ENCODE measurements around the gene ITGA11. TPM values are rescaled to one million over a fixed set of nuclear protein-coding genes. Genes with fewer than 3 reads are reported as not detected.

ITGA11 gene
- total and polyA plus RNA-seq, 2 experiments from 2014 or later = 0.03 to 0.40 TPM

GRCh38 chr15:68272721-68273271, 159.2 kb downstream of the ITGA11 start:
- Mint-ChIP-seq H3K27me3 (ENCODE audit: insufficient read depth, low read depth, poor library complexity) (peaks cover 9% of the 10 kb centered on the region), H3K36me3 (ENCODE audit: low read depth) (no peaks in the 10 kb centered on the region), H3K27ac (no peak overlapping the region), H3K4me3 (no peak overlapping the region), H3K9me3 (no peaks in the 10 kb centered on the region), H3K4me1 (peaks cover 30% of the 10 kb centered on the region)
- Histone ChIP-seq H3K4me1 (ENCODE audit: insufficient read depth) (peaks cover 33% of the 10 kb centered on the region), H2AFZ (no peak overlapping the region; the same call in 1 of the 2 replicates), H3K4me3 (no peak overlapping the region), H3K27me3 (ENCODE audit: insufficient read depth) (no peaks in the 10 kb centered on the region), H3K79me2 (replicated peaks; ENCODE audit: insufficient read depth) (no peaks in the 10 kb centered on the region), H3K4me2 (no peak overlapping the region; the same call in 1 of the 2 replicates), H4K20me1 (replicated peaks; ENCODE audit: insufficient read depth) (no peaks in the 10 kb centered on the region), H3K9me2 (ENCODE audit: insufficient read depth) (no peaks in the 10 kb centered on the region), H3K36me3 (ENCODE audit: insufficient read depth) (no peaks in the 10 kb centered on the region), H3F3A (replicated peaks; ENCODE audit: low read depth) (peaks cover 15% of the 10 kb centered on the region; the same call in 1 of the 2 replicates), H3K27ac (ENCODE audit: low read depth) (no peak overlapping the region)
- no peak for DNase-seq (ENCODE audit: low spot score)
- no peak for ATAC-seq
- TF ChIP-seq ZNF331 (CRISPR knock-in tag; IDR thresholded peaks at IDR 0.05; ENCODE audit: low read depth) (no peak), ZNF114 (CRISPR knock-in tag; IDR thresholded peaks at IDR 0.05) (no peak), ETS1 (IDR thresholded peaks at IDR 0.05) (no peak), CTCF (conservative IDR thresholded peaks at IDR 0.05; ENCODE audit: low read depth in 2 of 2) (no peak)

GRCh38 chr15:68271854-68272471, 160.0 kb downstream of the ITGA11 start:
- H3K36me3 ChIP-seq (ENCODE audit: insufficient read depth) = no peaks in the 10 kb centered on the region
- peak overlapping the region; percentile 8; the same call in 1 of the 3 replicates for H3K4me3 Mint-ChIP-seq
- no peaks in the 10 kb centered on the region for H3K79me2 ChIP-seq (replicated peaks; ENCODE audit: insufficient read depth)
- H3K36me3 Mint-ChIP-seq (ENCODE audit: low read depth) = no peaks in the 10 kb centered on the region
- no peak overlapping the region for H3K4me3 ChIP-seq
- DNase-seq (ENCODE audit: low spot score) (peak; percentile 30), ATAC-seq (peak; percentile 84)
- H3K27me3 ChIP-seq (ENCODE audit: insufficient read depth) = no peaks in the 10 kb centered on the region
- peak overlapping the region; percentile 46; the same call in 1 of the 2 replicates for H3K4me2 ChIP-seq
- H4K20me1 ChIP-seq (replicated peaks; ENCODE audit: insufficient read depth) = no peaks in the 10 kb centered on the region
- H3K9me2 ChIP-seq (ENCODE audit: insufficient read depth) = no peaks in the 10 kb centered on the region
- peaks cover 30% of the 10 kb centered on the region for H3K4me1 Mint-ChIP-seq
- peaks cover 33% of the 10 kb centered on the region for H3K4me1 ChIP-seq (ENCODE audit: insufficient read depth)
- no peak for TF ChIP-seq POLR2AphosphoS5 (IDR thresholded peaks at IDR 0.05; ENCODE audit: low read depth)
- no peak for TF ChIP-seq ZNF462 (CRISPR knock-in tag; IDR thresholded peaks at IDR 0.05)
- TF ChIP-seq STAT1 (IDR thresholded peaks at IDR 0.05; ENCODE audit: unreplicated experiment) = no peak
- TF ChIP-seq ZNF331 (CRISPR knock-in tag; IDR thresholded peaks at IDR 0.05; ENCODE audit: low read depth) = no peak
- TF ChIP-seq CREB1 (CRISPR knock-in tag; IDR thresholded peaks at IDR 0.05; ENCODE audit: low read depth) = no peak
- no peak for TF ChIP-seq EZH2phosphoT487 (IDR thresholded peaks at IDR 0.05; ENCODE audit: unreplicated experiment)
- TF ChIP-seq JUNB (IDR thresholded peaks at IDR 0.05; ENCODE audit: unreplicated experiment) = no peak
- no peaks in the 10 kb centered on the region for H3K9me3 Mint-ChIP-seq
- no peak overlapping the region for H3K27ac ChIP-seq (ENCODE audit: low read depth)
- peak overlapping the region; percentile 56; the same call in 1 of the 2 replicates for H2AFZ ChIP-seq
- peaks cover 10% of the 10 kb centered on the region; the same call in 1 of the 2 replicates for H3F3A ChIP-seq (replicated peaks; ENCODE audit: low read depth)
- H3K27me3 Mint-ChIP-seq (ENCODE audit: insufficient read depth, low read depth, poor library complexity) = peaks cover 4% of the 10 kb centered on the region
- peak overlapping the region; percentile 80 for H3K27ac Mint-ChIP-seq

Data from GM23338 (cell line).